DOHH2 (cell line): ENCODE data around the gene SLC7A6.

Experiments used
- EZH2phosphoT487 ChIP-seq: fragments of 200-600 bp; sonication (generic); IDR thresholded peaks from 2 replicates; pipeline ENCODE4 v1.6.1; 2017; ENCODE audit warnings: borderline replicate concordance, mild to moderate bottlenecking, antibody characterized with exemption, low read length, moderate library complexity, mixed read lengths
- TF ChIP-seq, protein P1 (sequence below): fragments of 200-600 bp; sonication (generic); IDR thresholded peaks from one replicate; pipeline ENCODE4 v1.5.1; 2014; ENCODE audit warnings: antibody characterized with exemption, mild to moderate bottlenecking, low read depth, low read length; ENCODE audit not compliant: poor library complexity, severe bottlenecking

DNA sequence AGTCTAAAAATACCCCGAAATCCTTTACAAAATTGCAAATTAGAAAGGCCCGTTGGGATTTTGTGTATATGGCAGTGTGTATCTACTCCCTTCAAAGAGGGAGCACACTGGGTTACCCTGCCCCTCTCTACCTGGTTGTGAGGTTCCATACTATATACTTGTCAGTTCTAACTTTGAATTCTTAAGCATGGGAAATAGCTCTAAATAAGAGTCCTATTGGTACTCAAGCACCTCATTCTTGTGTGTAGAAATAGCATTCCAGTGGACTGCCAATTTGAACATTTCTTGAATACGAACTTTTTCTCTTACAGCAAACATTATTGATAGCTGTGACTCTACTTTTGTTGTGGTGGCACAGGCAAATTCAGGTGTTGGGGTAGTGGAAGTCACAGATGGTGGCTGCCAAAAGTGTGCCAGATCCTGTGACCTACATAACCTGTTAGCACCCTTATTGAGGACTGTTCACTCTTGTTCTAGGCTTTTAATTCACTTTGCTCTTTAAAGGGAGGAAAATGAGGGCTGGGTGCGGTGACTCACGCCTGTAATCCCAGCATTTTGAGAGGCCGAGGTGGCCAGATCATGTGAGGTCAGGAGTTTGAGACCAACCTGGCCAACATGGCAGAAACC lies 44.5 kb upstream of the SLC7A6 start:
- TF ChIP-seq, protein P1, sequence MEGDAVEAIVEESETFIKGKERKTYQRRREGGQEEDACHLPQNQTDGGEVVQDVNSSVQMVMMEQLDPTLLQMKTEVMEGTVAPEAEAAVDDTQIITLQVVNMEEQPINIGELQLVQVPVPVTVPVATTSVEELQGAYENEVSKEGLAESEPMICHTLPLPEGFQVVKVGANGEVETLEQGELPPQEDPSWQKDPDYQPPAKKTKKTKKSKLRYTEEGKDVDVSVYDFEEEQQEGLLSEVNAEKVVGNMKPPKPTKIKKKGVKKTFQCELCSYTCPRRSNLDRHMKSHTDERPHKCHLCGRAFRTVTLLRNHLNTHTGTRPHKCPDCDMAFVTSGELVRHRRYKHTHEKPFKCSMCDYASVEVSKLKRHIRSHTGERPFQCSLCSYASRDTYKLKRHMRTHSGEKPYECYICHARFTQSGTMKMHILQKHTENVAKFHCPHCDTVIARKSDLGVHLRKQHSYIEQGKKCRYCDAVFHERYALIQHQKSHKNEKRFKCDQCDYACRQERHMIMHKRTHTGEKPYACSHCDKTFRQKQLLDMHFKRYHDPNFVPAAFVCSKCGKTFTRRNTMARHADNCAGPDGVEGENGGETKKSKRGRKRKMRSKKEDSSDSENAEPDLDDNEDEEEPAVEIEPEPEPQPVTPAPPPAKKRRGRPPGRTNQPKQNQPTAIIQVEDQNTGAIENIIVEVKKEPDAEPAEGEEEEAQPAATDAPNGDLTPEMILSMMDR, result no peak
- no peak for TF ChIP-seq EZH2phosphoT487
